ENCODE results near the gene HIF3A. TPM values are rescaled to one million over a fixed set of nuclear protein-coding genes. Genes with fewer than 3 reads are reported as not detected.

HIF3A gene
- total RNA-seq, 1 experiment from 2014 or later: 31.9 TPM

- Histone ChIP-seq H2BK5ac (ENCODE audit: insufficient read length, low read length) (no peak overlapping the region), H3K4me2 (ENCODE audit: insufficient read depth, insufficient read length, low read length) (no peak overlapping the region), H4K91ac (ENCODE audit: insufficient read length, low read depth, low read length) (no peak overlapping the region), H3K79me1 (ENCODE audit: insufficient read depth, low read depth, low read length, poor library complexity, severe bottlenecking) (no peaks in the 10 kb centered on the region), H3K9ac (ENCODE audit: extremely low read depth, insufficient read length, low read length) (no peak overlapping the region), H3K4ac (ENCODE audit: low read depth, low read length) (no peak overlapping the region), H4K8ac (replicated peaks; ENCODE audit: insufficient read length, low read depth, low read length) (no peak overlapping the region), H3K18ac (ENCODE audit: insufficient read length, low read depth, low read length) (no peak overlapping the region), H3K9me3 (ENCODE audit: control insufficient read depth, low read depth, low read length) (no peaks in the 10 kb centered on the region), H2BK15ac (ENCODE audit: low read depth, low read length) (no peak overlapping the region), H2BK12ac (ENCODE audit: insufficient read length, low read depth, low read length) (no peak overlapping the region), H2BK20ac (ENCODE audit: low read depth, low read length, poor library complexity, severe bottlenecking) (no peak overlapping the region), H4K20me1 (ENCODE audit: control insufficient read depth, insufficient read depth, insufficient read length) (no peaks in the 10 kb centered on the region), H3K23ac (ENCODE audit: insufficient read length, low read depth, low read length) (no peak overlapping the region), H3K14ac (ENCODE audit: insufficient read depth, low read length) (no peak overlapping the region), H3K27me3 (ENCODE audit: insufficient read depth, low read length) (no peaks in the 10 kb centered on the region), H2AFZ (ENCODE audit: low read length) (no peak overlapping the region), H2AK5ac (ENCODE audit: insufficient read length, low read length) (no peak overlapping the region), H3K56ac (ENCODE audit: insufficient read length, low read depth, low read length) (no peak overlapping the region), H3K79me2 (ENCODE audit: insufficient read depth, low read length) (no peaks in the 10 kb centered on the region), H3T11ph (ENCODE audit: low read length) (no peak overlapping the region), H3K23me2 (ENCODE audit: insufficient read length, low read depth, low read length, poor library complexity, severe bottlenecking) (no peaks in the 10 kb centered on the region), H3K27ac (ENCODE audit: insufficient read length, low read depth, low read length) (no peak overlapping the region), H4K5ac (ENCODE audit: insufficient read length, low read depth, low read length) (no peak overlapping the region), H3K4me1 (ENCODE audit: insufficient read depth, low read length) (no peaks in the 10 kb centered on the region; the same call in 1 of the 2 replicates), H2BK120ac (ENCODE audit: low read depth, low read length, poor library complexity, severe bottlenecking) (no peak overlapping the region)
- H3K36me3 Mint-ChIP-seq (ENCODE audit: insufficient read depth in 1 of 3, low read depth in 3 of 3): no peaks in the 10 kb centered on the region
- peaks cover 13% of the 10 kb centered on the region for H3K27me3 Mint-ChIP-seq (ENCODE audit: low read depth)
- H3K27ac Mint-ChIP-seq: no peak overlapping the region
- WGBS (ENCODE audit: extremely low coverage, insufficient read length, low lambda C conversion rate): no CpG with 5 or more reads among the region's 3 CpGs
- H3K4me3 Mint-ChIP-seq: no peak overlapping the region
- no peaks in the 10 kb centered on the region for H3K9me3 Mint-ChIP-seq
- DNase-seq: no peak
- TF ChIP-seq CTCF (conservative IDR thresholded peaks at IDR 0.05): no peak
- H3K4me1 Mint-ChIP-seq: peaks cover 11 to 20% of the 10 kb centered on the region in 2 experiments
Observed at GRCh38 chr19:46250076-46250735, 46.6 kb upstream of the HIF3A start.

Data from H9 (cell line).